NCI-H82 (cell line): ENCODE results near the gene CAV3.

Experiments used
- DNase-seq: peaks from one replicate; lab custom pipeline; 2025; lab: John Stamatoyannopoulos, UW

Gene CAV3

GRCh38 chr3:8761866-8762265 is 28.3 kb downstream of the CAV3 start:
- no peak for DNase-seq

- no peak for DNase-seq
Measured at GRCh38 chr3:8762607-8763377, 29.2 kb downstream of the CAV3 start.

DNA sequence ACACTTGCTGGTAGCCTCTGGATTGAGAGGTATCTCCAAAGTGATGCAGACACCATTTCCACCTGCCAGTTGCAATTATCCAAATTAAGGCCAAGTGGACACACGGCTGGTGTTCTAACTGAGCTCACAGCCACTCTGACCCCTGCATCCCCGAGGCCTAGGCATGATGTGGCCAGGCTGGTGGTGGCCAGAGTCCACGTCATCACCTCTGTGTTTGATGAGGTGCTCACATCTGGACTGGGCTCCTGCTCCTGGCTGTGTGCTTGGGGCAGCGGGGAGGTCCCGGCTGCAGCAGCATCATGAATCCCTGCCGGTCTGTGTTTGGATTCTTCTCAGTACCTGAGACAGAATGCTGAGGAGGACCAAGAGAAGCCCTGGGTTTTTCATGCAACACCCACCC is 30.9 kb downstream of the CAV3 start:
- no peak for DNase-seq

GRCh38 chr3:8765528-8765927 is 31.9 kb downstream of the CAV3 start:
- no peak for DNase-seq

DNA sequence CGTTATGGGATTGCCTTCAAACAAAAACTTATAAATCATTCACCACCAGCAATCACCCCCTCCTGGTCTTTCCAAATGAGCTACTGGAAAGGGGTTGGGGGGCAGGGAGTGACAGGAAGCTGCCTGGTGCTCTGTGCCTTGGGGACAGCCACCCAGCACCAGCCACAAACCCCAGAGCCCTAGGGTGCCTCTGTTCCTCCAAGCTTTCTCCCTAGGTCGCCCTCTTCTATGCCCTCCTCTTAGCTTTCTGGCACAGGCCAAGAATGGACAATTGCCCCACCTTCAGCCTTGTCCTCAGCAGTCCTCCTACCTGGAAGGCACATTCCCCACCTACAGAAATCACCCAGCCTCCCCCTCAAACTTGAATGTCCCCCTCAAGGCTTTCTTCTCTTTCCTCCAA is 32.5 kb downstream of the CAV3 start:
- DNase-seq = no peak

- DNase-seq = no peak
Measured at GRCh38 chr3:8767256-8767666, 33.7 kb downstream of the CAV3 start.

- no peak for DNase-seq
Measured at GRCh38 chr3:8767667-8768363, 34.2 kb downstream of the CAV3 start.

GRCh38 chr3:8768364-8769087 is 34.9 kb downstream of the CAV3 start:
- no peak for DNase-seq

- DNase-seq = peak; percentile 73
Measured at GRCh38 chr3:8769088-8769822, 35.7 kb downstream of the CAV3 start, which contains the start of gene OXTR. OXTR (minus strand) TSS chr3:8769613; CDS start chr3:8768187, 1,426 bp downstream.

- DNase-seq = no peak
Measured at GRCh38 chr3:8773941-8774542, 40.4 kb downstream of the CAV3 start.

GRCh38 chr3:8775181-8775580 is 41.6 kb downstream of the CAV3 start:
- DNase-seq = no peak

- no peak for DNase-seq
Measured at GRCh38 chr3:8775602-8776001, 42.0 kb downstream of the CAV3 start.

GRCh38 chr3:8776406-8776805 is 42.8 kb downstream of the CAV3 start:
- no peak for DNase-seq

- no peak for DNase-seq
Measured at GRCh38 chr3:8777201-8777977, 43.8 kb downstream of the CAV3 start.

DNA sequence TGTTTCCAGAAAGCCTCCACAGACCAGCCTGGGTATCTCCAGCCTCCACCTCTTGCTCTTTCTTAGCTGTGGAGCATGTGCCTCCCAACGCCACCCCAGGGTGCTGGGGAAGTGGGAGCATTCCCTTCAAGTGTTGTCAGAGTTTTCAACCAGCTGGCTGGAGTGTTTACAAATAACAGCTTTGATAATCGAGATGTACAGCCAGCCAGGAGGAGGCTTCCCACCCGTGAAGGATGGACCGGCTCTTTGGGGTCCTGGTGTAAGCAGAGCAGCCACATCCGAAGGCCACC is 44.3 kb downstream of the CAV3 start:
- DNase-seq = no peak

- DNase-seq = no peak
Measured at GRCh38 chr3:8778475-8778874, 44.9 kb downstream of the CAV3 start.

- no peak for DNase-seq
Measured at GRCh38 chr3:8780279-8780678, 46.7 kb downstream of the CAV3 start.

DNA sequence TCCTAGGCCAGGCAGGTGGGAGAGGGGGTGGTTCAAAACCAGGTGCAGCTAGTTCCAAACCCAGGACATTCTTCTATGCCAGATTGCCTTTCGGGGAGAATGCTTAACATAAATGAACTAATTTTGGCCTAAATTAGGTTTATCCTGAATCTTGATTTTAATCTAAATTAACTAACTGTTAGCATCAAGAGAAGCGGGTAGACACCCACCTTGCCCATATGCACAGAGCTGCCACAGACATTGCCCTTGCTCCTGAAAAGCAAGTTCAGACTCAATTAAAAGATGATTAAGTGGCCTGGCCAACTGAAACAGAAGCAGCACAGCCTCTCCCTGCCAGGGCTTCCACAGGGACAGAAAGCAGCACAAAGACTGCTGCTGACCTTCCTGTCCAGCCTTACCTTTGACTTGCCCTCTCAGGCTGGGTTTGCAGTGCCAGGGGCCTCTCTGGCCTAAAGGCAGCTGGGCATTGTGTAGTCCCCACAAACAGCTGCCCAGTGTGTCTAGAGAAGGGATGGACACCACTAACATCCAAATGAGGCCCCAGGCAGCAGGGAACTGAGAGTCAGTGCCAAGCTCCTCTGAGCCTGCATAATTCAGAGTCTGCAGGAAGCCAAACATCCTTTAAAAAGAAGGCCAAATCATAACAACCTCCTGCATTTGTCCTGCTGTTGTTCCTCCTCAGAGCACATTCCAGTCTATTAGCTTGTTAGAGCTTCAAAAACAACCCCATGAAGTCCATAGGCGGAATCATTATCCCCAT is 51.3 kb downstream of the CAV3 start:
- no peak for DNase-seq

- no peak for DNase-seq
Measured at GRCh38 chr3:8790529-8790928, 56.9 kb downstream of the CAV3 start.

- no peak for DNase-seq
Measured at GRCh38 chr3:8793242-8793641, 59.6 kb downstream of the CAV3 start.
